GM18505 (cell line): ENCODE data around the gene ZSWIM9.

ENCODE experiments used
- ATAC-seq: cut with Tn5 transposase; IDR thresholded peaks from one replicate; pipeline ENCODE4 v1.9.1; 2021; ENCODE audit not compliant: unreplicated experiment
- POLR2A ChIP-seq: IDR thresholded peaks from 4 replicates; pipeline ENCODE4 v1.6.1; 2011; ENCODE audit warnings: borderline replicate concordance; ENCODE audit not compliant: insufficient read depth, insufficient read length; ENCODE audit errors: extremely low read depth

The ZSWIM9 gene

GRCh38 chr19:48169939-48170803, at the start of gene ZSWIM9, which contains the start of gene LIG1:
Gene ZSWIM9 (plus strand): TSS chr19:48170680. CDS start chr19:48171803, 1,123 bp downstream.
Gene LIG1 (minus strand): TSS chr19:48170344. CDS start chr19:48165566, 4,778 bp downstream.
- TF ChIP-seq POLR2A = no peak
- peak; percentile 79 for ATAC-seq

- TF ChIP-seq POLR2A = no peak
- no peak for ATAC-seq
These were observed 49.4 kb upstream of the ZSWIM9 start for GRCh38 chr19:48121066-48121465.

- no peak for TF ChIP-seq POLR2A
- ATAC-seq = no peak
These were observed 48.5 kb upstream of the ZSWIM9 start for GRCh38 chr19:48121909-48122371.

- ATAC-seq = no peak
- no peak for TF ChIP-seq POLR2A
These were observed 48.1 kb upstream of the ZSWIM9 start for GRCh38 chr19:48122421-48122820.

- TF ChIP-seq POLR2A = no peak
- no peak for ATAC-seq
These were observed 46.4 kb upstream of the ZSWIM9 start for GRCh38 chr19:48123907-48124651.

- no peak for ATAC-seq
- TF ChIP-seq POLR2A = no peak
These were observed 42.9 kb upstream of the ZSWIM9 start for GRCh38 chr19:48127561-48127960.

GRCh38 chr19:48133094-48133493, 37.4 kb upstream of the ZSWIM9 start:
- no peak for ATAC-seq
- TF ChIP-seq POLR2A = no peak

GRCh38 chr19:48135411-48135810, 35.1 kb upstream of the ZSWIM9 start:
- no peak for TF ChIP-seq POLR2A
- ATAC-seq = no peak

- TF ChIP-seq POLR2A = no peak
- ATAC-seq = no peak
These were observed 33.9 kb upstream of the ZSWIM9 start for GRCh38 chr19:48136547-48136946.

- no peak for ATAC-seq
- no peak for TF ChIP-seq POLR2A
These were observed 33.1 kb upstream of the ZSWIM9 start for GRCh38 chr19:48137411-48137810.

GRCh38 chr19:48139053-48139452, 31.4 kb upstream of the ZSWIM9 start:
- no peak for ATAC-seq
- TF ChIP-seq POLR2A = no peak

- ATAC-seq = no peak
These were observed 22.8 kb upstream of the ZSWIM9 start for GRCh38 chr19:48147597-48148175.

GRCh38 chr19:48148576-48148975, 21.9 kb upstream of the ZSWIM9 start:
- no peak for TF ChIP-seq POLR2A
- no peak for ATAC-seq

More at GRCh38 chr19:48147597-48148175, 22.8 kb upstream of the ZSWIM9 start:
- TF ChIP-seq POLR2A = no peak
